HepG2 (cell line): Measurements from ENCODE around the gene CREBRF. TPM values are rescaled to one million over a fixed set of nuclear protein-coding genes. Genes with fewer than 3 reads are reported as not detected.

Experiments
- ATAC-seq: fragments of 200-7000 bp; cut with Tn5 transposase; 3 replicates; pipeline ENCODE4 v1.9.1; 2020; ENCODE audit warnings: mild to moderate bottlenecking, moderate library complexity
- BruUV-seq: library from RNA; stranded (reverse); fragments of 400-500 nt; replicated peaks from 2 replicates; lab custom pipeline; 2021; lab: Mats Ljungman, UMichigan
- CTCF ChIA-PET: fragments of 300-600 bp; formaldehyde crosslinking; extraction: SDS; loops from one replicate; lab custom pipeline; 2021; ENCODE audit warnings: low total read pairs, inconsistent platforms, low intra/inter-chr PET ratio; lab: Yijun Ruan, JAX
- POLR2A ChIA-PET: fragments of 350-600 bp; sonication (Branson Sonifier 250); formaldehyde crosslinking; loops from one replicate; lab custom pipeline; 2020; ENCODE audit warnings: antibody characterized with exemption, inconsistent platforms; lab: Yijun Ruan, JAX
- DNase-seq: peaks from one replicate; pipeline ENCODE4 v3.0.0-alpha.2; 2015; ENCODE audit warnings: low spot score
- FAIRE-seq: peaks from 3 replicates; lab custom pipeline; 2011; peaks lifted over from hg19 to GRCh38; lab: Jason Lieb, UNC
- H2AFZ ChIP-seq: one replicate; pipeline ENCODE4 v1.6.1; 2011; ENCODE audit warnings: low read length, inconsistent platforms
- H3K27ac ChIP-seq: fragments of 300-600 bp; 3 replicates; pipeline ENCODE4 v1.8.0; 2011; ENCODE audit warnings: mixed run types, mild to moderate bottlenecking, mixed read lengths, low read length, inconsistent platforms; ENCODE audit not compliant: insufficient read depth; ENCODE audit errors: extremely low read length
- H3K27me3 ChIP-seq, 2 experiments: fragments of 200-600 bp in 1 of 2; 2 replicates in 1 of 2; 3 replicates in 1 of 2; pipeline versions ENCODE4 v1.6.0 to v1.8.0; 2011; ENCODE audit warnings: low read length in 2 of 2, mild to moderate bottlenecking in 2 of 2, moderate library complexity in 2 of 2, inconsistent platforms in 1 of 2; ENCODE audit not compliant: insufficient read depth in 2 of 2, control insufficient read depth in 1 of 2
- H3K36me3 ChIP-seq, 2 experiments: fragments of 200-600 bp in 1 of 2; replicated peaks in 1 of 2; 2 replicates in 1 of 2; 3 replicates in 1 of 2; pipeline versions ENCODE4 v1.5.1 to v1.8.0; 2011; ENCODE audit warnings: low read length in 2 of 2, inconsistent platforms in 1 of 2; ENCODE audit not compliant: insufficient read depth in 2 of 2, control insufficient read depth in 1 of 2
- H3K4me1 ChIP-seq: 2 replicates; pipeline ENCODE4 v1.5.1; 2012; ENCODE audit warnings: low read length, inconsistent platforms; ENCODE audit not compliant: insufficient read depth
- H3K4me2 ChIP-seq: 2 replicates; pipeline ENCODE4 v1.6.0; 2011; ENCODE audit warnings: low read depth, low read length, inconsistent platforms
- H3K4me3 ChIP-seq, 3 experiments: fragments of 200-600 bp in 1 of 3; sonication (generic), shearing (Covaris generic) in 1 of 3; replicated peaks in 1 of 3; 2 replicates each; pipeline ENCODE4 v1.5.1; 2011 to 2016; ENCODE audit warnings: low read length in 3 of 3, inconsistent platforms in 2 of 3, low read depth in 2 of 3, mild to moderate bottlenecking in 2 of 3, control low read depth in 1 of 3, mixed read lengths in 1 of 3; ENCODE audit not compliant: insufficient read depth in 1 of 3
- H3K79me2 ChIP-seq: one replicate; pipeline ENCODE4 v1.6.1; 2011; ENCODE audit warnings: low read length, inconsistent platforms; ENCODE audit not compliant: insufficient read depth
- H3K9ac ChIP-seq: 2 replicates; pipeline ENCODE4 v1.6.0; 2011; ENCODE audit warnings: mild to moderate bottlenecking, low read depth, low read length, inconsistent platforms; ENCODE audit not compliant: insufficient read depth
- H3K9me3 ChIP-seq: 2 replicates; pipeline ENCODE4 v1.5.1; 2012; ENCODE audit warnings: mild to moderate bottlenecking, low read length
- H4K20me1 ChIP-seq: 2 replicates; pipeline ENCODE4 v1.6.0; 2011; ENCODE audit warnings: inconsistent platforms, mild to moderate bottlenecking, low read length, moderate library complexity; ENCODE audit not compliant: insufficient read depth
- BHLHE40 ChIP-seq: IDR thresholded peaks from 2 replicates; pipeline ENCODE4 v1.6.1; 2011; ENCODE audit warnings: low read length, improper control_type of control experiment
- CREB1 ChIP-seq, 2 experiments: fragments of 450-650 bp in 1 of 2; IDR thresholded peaks; 2 replicates each; pipeline ENCODE4 v1.6.1; 2016 to 2017; ENCODE audit warnings: control low read depth in 1 of 2, mild to moderate bottlenecking in 1 of 2, missing compliant biosample characterization in 1 of 2, missing genetic modification characterization in 1 of 2
- FOXJ3 ChIP-seq: sonication (generic); formaldehyde crosslinking; IDR thresholded peaks from 2 replicates; pipeline ENCODE4 v1.4.0; 2020; ENCODE audit warnings: missing genetic modification reagents, mild to moderate bottlenecking, borderline replicate concordance
- GTF3A ChIP-seq: sonication (generic); formaldehyde crosslinking; conservative IDR thresholded peaks from 2 replicates; pipeline ENCODE4 v1.4.0; 2020; ENCODE audit warnings: mild to moderate bottlenecking, missing genetic modification reagents
- KAT8 ChIP-seq: IDR thresholded peaks from 2 replicates; pipeline ENCODE4 v1.6.1; 2016; ENCODE audit warnings: missing genetic modification reagents, missing compliant biosample characterization
- MAFF ChIP-seq: IDR thresholded peaks from 2 replicates; pipeline ENCODE4 v1.6.1; 2011; ENCODE audit warnings: low read depth, low read length, improper control_type of control experiment
- MAFK ChIP-seq, 2 experiments: IDR thresholded peaks in 1 of 2; conservative IDR thresholded peaks in 1 of 2; 2 replicates each; pipeline ENCODE4 v1.6.1; 2011; ENCODE audit warnings: improper control_type of control experiment in 2 of 2, low read length in 2 of 2
- NFIC ChIP-seq: IDR thresholded peaks from 2 replicates; pipeline ENCODE4 v1.6.1; 2012; ENCODE audit warnings: mild to moderate bottlenecking, low read length, inconsistent platforms
- POLR2A ChIP-seq, 2 experiments: IDR thresholded peaks; 2 replicates each; pipeline ENCODE4 v1.6.1; 2011; ENCODE audit warnings: low read depth in 2 of 2, low read length in 2 of 2, mild to moderate bottlenecking in 1 of 2, moderate library complexity in 1 of 2; ENCODE audit not compliant: insufficient read depth in 1 of 2
- ZFP36L2 ChIP-seq: sonication (generic); formaldehyde crosslinking; IDR thresholded peaks from 2 replicates; pipeline ENCODE4 v1.4.0; 2020; ENCODE audit warnings: missing genetic modification reagents
- ZNF138 ChIP-seq: sonication (generic); formaldehyde crosslinking; IDR thresholded peaks from 2 replicates; pipeline ENCODE4 v1.5.0; 2020; ENCODE audit warnings: mild to moderate bottlenecking, low read depth, missing genetic modification reagents
- ZNF747 ChIP-seq: sonication (generic); formaldehyde crosslinking; IDR thresholded peaks from 2 replicates; pipeline ENCODE4 v1.8.1; 2023; ENCODE audit warnings: missing genetic modification reagents, mild to moderate bottlenecking, borderline replicate concordance
- WGBS: methylation state at CpG from one replicate; pipeline ENCODE4 v1.1.6; 2017; ENCODE audit warnings: low lambda C conversion rate; 5-methylcytosine and 5-hydroxymethylcytosine counted together
- in situ Hi-C: cut with HindIII; loops from 2 replicates; pipeline ENCODE4 v1.10.0; 2017; ENCODE audit warnings: low pct_unique_long_range_greater_than_20kb; ENCODE audit not compliant: extremely low pct_ligation_motif_present
- intact Hi-C: fragments of 100-400 bp; cut with micrococcal nuclease; formaldehyde crosslinking; loops from one replicate; pipeline ENCODE4 v1.10.0; 2022; ENCODE audit not compliant: unreplicated experiment
- polyA plus RNA-seq, 8 experiments: library from polyadenylated mRNA; depleted of rRNA in 3 of 8; stranded (reverse) in 7 of 8; unstranded in 1 of 8; fragments of >200 nt; fragmentation: Illumina TruSeq in 4 of 8; extraction: Trizol in 4 of 8; gene quantifications; 2 replicates each; pipeline versions ENCODE4 v1.2.1 to v1.2.3, GENCODE V29; 2011 to 2016; ENCODE audit warnings: low read depth in 4 of 8, missing spikeins in 1 of 8, mixed read lengths in 1 of 8; ENCODE audit not compliant: insufficient read depth in 1 of 8
- total RNA-seq, 5 experiments: library from RNA; depleted of rRNA; stranded (reverse); fragments of >200 nt; fragmentation: Illumina TruSeq; extraction: Trizol; gene quantifications; 2 replicates each; pipeline ENCODE4 v1.2.3, GENCODE V29; 2016; ENCODE audit warnings: low read depth in 1 of 5
- TF ChIP-seq, protein P1 (sequence below): sonication (generic); formaldehyde crosslinking; IDR thresholded peaks from 2 replicates; pipeline ENCODE4 v1.5.0; 2020; ENCODE audit warnings: mild to moderate bottlenecking, missing genetic modification reagents

Gene CREBRF
- total and polyA plus RNA-seq, 2 of the 13 experiments (the other 11 are each of a cell fraction or from before 2014, with no cell fraction given) = 4.5 to 10.2 TPM

GRCh38 chr5:173152547-173152946 lies 96.4 kb downstream of the CREBRF start:
- no peaks in the 10 kb centered on the region for H3K27me3 ChIP-seq
- no peak overlapping the region for H2AFZ ChIP-seq
- no peaks in the 10 kb centered on the region for H3K4me1 ChIP-seq
- BruUV-seq = no TSS peak
- ChIA-PET CTCF (no interaction called here), POLR2A (no interaction called here)
- no peaks in the 10 kb centered on the region for H3K9me3 ChIP-seq
- FAIRE-seq = no peak
- H3K9ac ChIP-seq = no peak overlapping the region
- no peak overlapping the region for H3K4me2 ChIP-seq
- 98% methylated on average over 5 of the region's 5 CpGs for WGBS
- H3K36me3 ChIP-seq = peaks cover 3 to 34% of the 10 kb centered on the region in 2 experiments; a peak in 4 of 5 replicates
- TF ChIP-seq ZFP36L2 (CRISPR knock-in tag) (no peak), BHLHE40 (no peak), CREB1 (IDR thresholded peaks at IDR 0.05) (no peak), CREB1 (CRISPR knock-in tag; IDR thresholded peaks at IDR 0.05) (no peak), MAFF (peak; percentile 74), ZNF138 (CRISPR knock-in tag) (no peak), FOXJ3 (CRISPR knock-in tag) (no peak), ZNF747 (CRISPR knock-in tag) (no peak), NFIC (no peak), POLR2A (IDR thresholded peaks at IDR 0.05; ENCODE audit: insufficient read depth in 1 of 2, low read depth in 2 of 2, low read length in 2 of 2) (no peak), KAT8 (CRISPR knock-in tag) (no peak), MAFK (conservative IDR thresholded peaks at IDR 0.05 in 1 of 2, IDR thresholded peaks at IDR 0.05 in 1 of 2; ENCODE audit: low read length in 2 of 2) (peak; percentile 50 to 77; a peak in 3 of 4 replicates), GTF3A (CRISPR knock-in tag) (no peak)
- TF ChIP-seq, protein P1, sequence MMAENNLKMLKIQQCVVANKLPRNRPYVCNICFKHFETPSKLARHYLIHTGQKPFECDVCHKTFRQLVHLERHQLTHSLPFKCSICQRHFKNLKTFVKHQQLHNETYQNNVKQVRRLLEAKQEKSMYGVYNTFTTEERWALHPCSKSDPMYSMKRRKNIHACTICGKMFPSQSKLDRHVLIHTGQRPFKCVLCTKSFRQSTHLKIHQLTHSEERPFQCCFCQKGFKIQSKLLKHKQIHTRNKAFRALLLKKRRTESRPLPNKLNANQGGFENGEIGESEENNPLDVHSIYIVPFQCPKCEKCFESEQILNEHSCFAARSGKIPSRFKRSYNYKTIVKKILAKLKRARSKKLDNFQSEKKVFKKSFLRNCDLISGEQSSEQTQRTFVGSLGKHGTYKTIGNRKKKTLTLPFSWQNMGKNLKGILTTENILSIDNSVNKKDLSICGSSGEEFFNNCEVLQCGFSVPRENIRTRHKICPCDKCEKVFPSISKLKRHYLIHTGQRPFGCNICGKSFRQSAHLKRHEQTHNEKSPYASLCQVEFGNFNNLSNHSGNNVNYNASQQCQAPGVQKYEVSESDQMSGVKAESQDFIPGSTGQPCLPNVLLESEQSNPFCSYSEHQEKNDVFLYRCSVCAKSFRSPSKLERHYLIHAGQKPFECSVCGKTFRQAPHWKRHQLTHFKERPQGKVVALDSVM (CRISPR knock-in tag) = no peak
- H3K27ac ChIP-seq = no peak overlapping the region
- no peak for ATAC-seq
- no peak overlapping the region for H3K4me3 ChIP-seq
- H3K79me2 ChIP-seq = no peaks in the 10 kb centered on the region
- intact Hi-C loops (no loop called here), in situ Hi-C loops (no loop called here)
- H4K20me1 ChIP-seq = no peaks in the 10 kb centered on the region
- no peak for DNase-seq
